ENCODE measurements around the gene BTBD9. TPM values are rescaled to one million over a fixed set of nuclear protein-coding genes. Genes with fewer than 3 reads are reported as not detected.

The BTBD9 gene
- total RNA-seq, 2 experiments from 2014 or later = 8.2 to 12.2 TPM

Other genes with a start within 250 kb of the BTBD9 start
- 100 to 1,000 TPM; 150 to 152 TPM for gene GLO1, start 63.2 kb upstream of the BTBD9 start, total RNA-seq
- gene DNAH8, start 75.4 kb upstream of the BTBD9 start, total RNA-seq = under 1 TPM in 1 of 2 experiments, not detected in 1; 0.02 TPM